Nephron progenitor cell (in vitro differentiated cells): ENCODE measurements around the gene IFT81.
A peak's percentile ranks its signal among the peaks of the same experiment; 100 is the strongest.

Experiments used
- DNase-seq: peaks from one replicate; pipeline ENCODE4 v3.0.0; 2021
- H3K27ac Mint-ChIP-seq: 2 replicates; pipeline ENCODE4 v1.8.0; 2021; ENCODE audit warnings: mild to moderate bottlenecking, moderate library complexity, mixed read lengths
- H3K27me3 Mint-ChIP-seq: 2 replicates; pipeline ENCODE4 v1.8.0; 2021; ENCODE audit warnings: mild to moderate bottlenecking, low read depth, mixed read lengths; ENCODE audit not compliant: poor library complexity
- H3K36me3 Mint-ChIP-seq: 2 replicates; pipeline ENCODE4 v1.8.0; 2021; ENCODE audit warnings: low read depth, mixed read lengths
- H3K4me1 Mint-ChIP-seq: 2 replicates; pipeline ENCODE4 v1.8.0; 2021; ENCODE audit warnings: mixed read lengths
- H3K4me3 Mint-ChIP-seq: 2 replicates; pipeline ENCODE4 v1.8.0; 2021; ENCODE audit warnings: mild to moderate bottlenecking, moderate library complexity, mixed read lengths
- H3K9me3 Mint-ChIP-seq: 2 replicates; pipeline ENCODE4 v1.8.0; 2021; ENCODE audit warnings: mild to moderate bottlenecking, moderate library complexity, mixed read lengths
- TF ChIP-seq, protein P1 (sequence below): fragments of 200-600 bp; sonication (generic); IDR thresholded peaks from 2 replicates; pipeline ENCODE4 v1.5.0; 2021; ENCODE audit warnings: antibody characterized with exemption

IFT81 gene

DNA sequence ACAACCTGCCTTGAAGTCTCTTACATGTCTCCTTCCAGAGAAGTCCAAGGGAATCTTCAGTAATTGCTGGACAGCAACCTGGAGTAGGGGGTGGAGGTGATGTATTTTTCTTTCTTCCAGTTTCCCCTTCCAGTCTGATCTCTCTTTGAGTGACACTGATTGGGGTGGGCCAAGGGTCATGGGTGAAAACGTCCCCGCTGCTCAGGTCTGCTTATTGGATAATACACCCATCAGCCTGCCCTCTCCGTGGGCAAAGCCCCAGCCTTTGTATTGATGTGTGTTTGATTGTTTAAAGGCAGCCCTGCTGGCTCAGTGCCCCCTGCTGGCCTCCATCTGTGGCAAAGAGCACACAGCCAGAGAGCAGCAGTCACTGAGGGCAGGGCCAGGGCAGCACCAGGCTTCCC lies 121.2 kb downstream of the IFT81 start:
- peaks cover 5% of the 10 kb centered on the region for H3K27me3 Mint-ChIP-seq
- TF ChIP-seq, protein P1, sequence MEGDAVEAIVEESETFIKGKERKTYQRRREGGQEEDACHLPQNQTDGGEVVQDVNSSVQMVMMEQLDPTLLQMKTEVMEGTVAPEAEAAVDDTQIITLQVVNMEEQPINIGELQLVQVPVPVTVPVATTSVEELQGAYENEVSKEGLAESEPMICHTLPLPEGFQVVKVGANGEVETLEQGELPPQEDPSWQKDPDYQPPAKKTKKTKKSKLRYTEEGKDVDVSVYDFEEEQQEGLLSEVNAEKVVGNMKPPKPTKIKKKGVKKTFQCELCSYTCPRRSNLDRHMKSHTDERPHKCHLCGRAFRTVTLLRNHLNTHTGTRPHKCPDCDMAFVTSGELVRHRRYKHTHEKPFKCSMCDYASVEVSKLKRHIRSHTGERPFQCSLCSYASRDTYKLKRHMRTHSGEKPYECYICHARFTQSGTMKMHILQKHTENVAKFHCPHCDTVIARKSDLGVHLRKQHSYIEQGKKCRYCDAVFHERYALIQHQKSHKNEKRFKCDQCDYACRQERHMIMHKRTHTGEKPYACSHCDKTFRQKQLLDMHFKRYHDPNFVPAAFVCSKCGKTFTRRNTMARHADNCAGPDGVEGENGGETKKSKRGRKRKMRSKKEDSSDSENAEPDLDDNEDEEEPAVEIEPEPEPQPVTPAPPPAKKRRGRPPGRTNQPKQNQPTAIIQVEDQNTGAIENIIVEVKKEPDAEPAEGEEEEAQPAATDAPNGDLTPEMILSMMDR = no peak
- no peak overlapping the region for H3K4me3 Mint-ChIP-seq
- peaks cover 49% of the 10 kb centered on the region for H3K36me3 Mint-ChIP-seq
- peaks cover 4% of the 10 kb centered on the region for H3K9me3 Mint-ChIP-seq
- no peak for DNase-seq
- peaks cover 60% of the 10 kb centered on the region for H3K4me1 Mint-ChIP-seq
- H3K27ac Mint-ChIP-seq = no peak overlapping the region

DNA sequence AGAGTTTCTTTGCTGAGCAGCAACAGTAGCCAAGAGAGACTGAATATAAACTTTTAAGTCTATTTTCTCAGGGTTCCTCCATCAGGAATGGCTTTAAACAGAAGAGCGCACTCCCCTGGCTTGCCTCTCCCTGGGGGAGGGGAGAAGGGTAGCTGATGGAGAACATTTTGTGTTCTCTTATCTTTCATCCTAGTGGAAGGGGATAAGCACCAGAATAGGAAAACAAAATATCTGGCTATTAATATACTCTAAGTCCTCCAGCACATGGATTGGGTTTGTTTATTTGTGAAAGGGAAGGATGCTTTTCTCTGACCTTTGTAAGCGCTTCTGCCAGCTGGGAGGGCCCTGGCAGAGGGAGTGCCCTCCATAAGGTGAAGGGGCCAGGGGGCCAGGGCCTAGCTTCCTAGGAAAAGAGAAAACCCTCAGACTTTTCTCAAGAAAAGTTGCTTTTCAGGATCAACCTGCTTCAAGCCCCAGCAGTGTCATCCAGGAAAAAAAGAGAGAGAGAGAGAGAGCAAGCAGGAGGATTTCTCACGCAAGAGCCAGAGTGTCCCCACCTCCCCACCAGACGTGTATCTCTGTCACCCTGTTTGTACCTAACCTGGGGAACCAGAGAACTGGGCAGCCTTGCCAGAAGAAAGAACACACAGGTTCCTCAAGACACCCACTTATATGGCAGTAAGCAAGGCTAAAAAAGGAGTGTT lies 122.6 kb downstream of the IFT81 start:
- Mint-ChIP-seq H3K4me3 (no peak overlapping the region), H3K27me3 (peaks cover 5% of the 10 kb centered on the region), H3K9me3 (peaks cover 4% of the 10 kb centered on the region), H3K36me3 (peaks cover 37% of the 10 kb centered on the region), H3K4me1 (peaks cover 65% of the 10 kb centered on the region), H3K27ac (peak overlapping the region; percentile 71)
- TF ChIP-seq, protein P1 = no peak
- DNase-seq = no peak

DNA sequence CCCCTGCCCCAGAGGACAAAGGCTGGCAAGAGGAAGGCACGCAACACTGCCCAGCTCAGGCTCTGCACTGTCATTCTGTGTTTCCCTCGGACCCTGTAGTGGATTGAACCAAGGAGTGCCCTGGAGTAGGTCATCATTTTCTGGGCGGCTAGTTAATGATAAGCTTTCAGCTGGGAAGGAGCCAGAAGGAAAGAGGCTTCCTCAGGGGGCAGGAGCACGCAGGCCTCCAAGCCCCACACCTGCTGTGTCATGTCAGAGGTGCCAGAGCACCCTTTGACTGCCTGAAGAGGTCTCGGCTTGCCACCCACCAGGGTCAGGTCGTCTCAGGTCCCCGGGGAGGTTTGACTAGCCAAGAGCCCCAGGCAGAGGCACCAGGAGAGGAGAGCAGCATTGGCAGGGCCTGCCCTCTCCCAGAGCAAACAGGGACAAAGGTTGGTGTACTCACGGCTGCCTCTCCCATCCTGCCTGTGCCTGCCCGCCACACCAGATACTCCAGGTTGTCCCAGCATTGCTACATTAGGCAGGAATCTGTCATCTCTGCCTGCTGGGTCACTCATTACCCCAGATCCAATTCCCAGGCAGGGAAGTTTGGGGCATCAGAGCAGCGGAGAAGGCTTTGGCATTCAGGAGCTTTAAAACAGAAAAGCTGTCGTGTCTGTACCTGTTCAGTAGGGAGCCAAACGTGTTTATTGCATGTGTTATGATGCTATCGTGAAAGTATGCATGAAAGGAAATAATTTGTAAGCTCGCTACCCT lies 123.4 kb downstream of the IFT81 start:
- TF ChIP-seq, protein P1 = no peak
- Mint-ChIP-seq H3K4me3 (no peak overlapping the region), H3K27ac (peak overlapping the region; percentile 48), H3K9me3 (peaks cover 4% of the 10 kb centered on the region), H3K4me1 (peaks cover 65% of the 10 kb centered on the region), H3K36me3 (peaks cover 36% of the 10 kb centered on the region), H3K27me3 (peaks cover 2% of the 10 kb centered on the region)
- DNase-seq = no peak

DNA sequence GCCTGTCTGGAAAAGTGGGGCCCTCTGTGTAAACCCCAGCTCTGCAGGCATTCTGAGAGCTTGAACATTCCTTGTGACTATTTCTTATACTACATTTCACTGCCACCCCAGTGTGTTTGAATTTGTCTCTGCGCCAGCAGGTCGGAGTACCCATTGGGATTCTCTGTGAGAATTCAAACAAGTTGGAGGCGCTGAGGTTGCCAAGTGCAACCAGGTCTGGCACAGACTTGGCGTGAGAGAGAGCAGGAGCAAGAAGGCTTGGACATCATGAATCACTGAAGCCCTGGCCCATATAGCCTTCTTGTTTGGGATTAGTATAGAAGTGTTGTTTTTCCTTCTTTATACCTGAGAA lies 123.9 kb downstream of the IFT81 start:
- TF ChIP-seq, protein P1 = no peak
- Mint-ChIP-seq H3K36me3 (peaks cover 33% of the 10 kb centered on the region), H3K4me1 (peaks cover 71% of the 10 kb centered on the region), H3K27ac (no peak overlapping the region), H3K4me3 (no peak overlapping the region), H3K27me3 (peaks cover 2% of the 10 kb centered on the region), H3K9me3 (peaks cover 4% of the 10 kb centered on the region)
- no peak for DNase-seq

DNA sequence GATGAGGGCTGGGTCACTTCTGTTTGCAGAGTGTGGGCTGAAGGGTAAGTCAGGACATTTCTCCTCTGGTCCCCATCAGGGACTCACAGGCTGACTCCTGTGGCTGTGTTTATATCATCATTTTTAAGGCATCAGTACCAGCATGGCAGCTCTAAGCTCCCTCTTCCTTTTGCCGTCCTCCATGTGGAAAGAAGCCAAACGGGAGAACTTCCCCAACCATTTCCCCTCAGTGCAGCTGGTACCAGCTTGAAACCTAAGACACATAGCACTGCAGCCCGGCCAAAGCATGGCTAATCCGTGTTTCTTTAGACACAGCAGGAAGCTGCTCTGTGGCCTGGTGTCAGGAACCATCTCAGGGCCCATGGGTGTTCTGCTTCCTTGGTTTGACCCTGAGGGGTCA lies 124.9 kb downstream of the IFT81 start:
- peaks cover 2% of the 10 kb centered on the region for H3K27me3 Mint-ChIP-seq
- H3K4me1 Mint-ChIP-seq = peaks cover 76% of the 10 kb centered on the region
- H3K27ac Mint-ChIP-seq = peak overlapping the region; percentile 89
- DNase-seq = peak; percentile 20
- H3K36me3 Mint-ChIP-seq = peaks cover 25% of the 10 kb centered on the region
- H3K9me3 Mint-ChIP-seq = peaks cover 4% of the 10 kb centered on the region
- TF ChIP-seq, protein P1 = no peak
- H3K4me3 Mint-ChIP-seq = peak overlapping the region; percentile 4
